Fibroblast of skin of right quadriceps (primary cell): ENCODE measurements around the gene HIC1.

ENCODE experiments used
- DNase-seq: peaks from one replicate; pipeline ENCODE4 v3.0.0-alpha.2; 2013

HIC1 gene

DNA sequence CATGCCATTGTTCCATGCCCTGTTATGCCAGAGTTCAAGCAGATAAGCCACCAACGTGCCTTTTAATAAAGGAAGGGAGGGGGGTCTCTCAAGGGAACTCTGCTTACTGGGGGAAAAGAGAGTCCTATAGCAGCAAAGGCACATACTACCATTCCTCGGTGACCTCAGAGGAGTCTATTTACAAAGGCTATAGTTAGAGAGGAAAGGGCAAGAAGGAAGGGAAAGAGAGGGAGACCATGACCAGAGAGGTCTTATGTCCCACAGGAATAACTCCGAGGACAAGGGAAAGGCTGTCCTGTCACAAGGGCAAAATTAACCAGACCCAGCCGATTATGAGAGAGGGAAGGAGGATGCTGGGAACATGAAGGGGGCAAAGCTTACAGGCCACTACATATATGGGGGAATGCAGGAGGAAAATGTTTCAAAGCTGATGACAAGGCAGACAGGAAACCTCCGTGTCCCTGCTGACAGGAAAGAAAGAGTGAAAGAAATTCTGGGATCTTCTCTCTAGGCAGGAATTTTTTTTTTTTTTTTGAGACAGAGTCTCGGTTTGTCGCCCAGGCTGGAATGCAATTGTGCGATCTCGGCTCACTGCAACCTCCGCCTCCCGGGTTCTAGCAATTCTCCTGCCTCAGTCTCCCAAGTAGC, 51.5 kb downstream of the HIC1 start:
- no peak for DNase-seq

DNA sequence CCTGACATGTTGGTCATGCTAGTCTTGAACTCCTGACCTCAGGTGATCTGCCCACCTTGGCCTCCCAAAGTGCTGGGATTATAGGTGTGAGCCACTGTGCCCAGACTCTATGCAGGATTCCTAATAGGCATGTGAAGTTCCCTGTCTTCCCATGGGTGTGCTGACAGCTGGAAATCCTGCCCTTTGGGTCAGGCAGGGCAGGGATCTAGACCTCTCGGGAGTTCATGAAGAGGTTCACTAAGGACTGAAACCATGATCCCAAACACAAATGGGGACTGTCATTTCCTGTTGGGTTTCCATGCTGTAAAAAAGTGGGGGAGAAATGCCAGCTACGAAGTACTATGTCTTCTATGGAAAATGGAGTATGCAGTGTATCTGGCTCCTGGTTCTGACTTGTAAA, 52.1 kb downstream of the HIC1 start:
- DNase-seq, result no peak

DNA sequence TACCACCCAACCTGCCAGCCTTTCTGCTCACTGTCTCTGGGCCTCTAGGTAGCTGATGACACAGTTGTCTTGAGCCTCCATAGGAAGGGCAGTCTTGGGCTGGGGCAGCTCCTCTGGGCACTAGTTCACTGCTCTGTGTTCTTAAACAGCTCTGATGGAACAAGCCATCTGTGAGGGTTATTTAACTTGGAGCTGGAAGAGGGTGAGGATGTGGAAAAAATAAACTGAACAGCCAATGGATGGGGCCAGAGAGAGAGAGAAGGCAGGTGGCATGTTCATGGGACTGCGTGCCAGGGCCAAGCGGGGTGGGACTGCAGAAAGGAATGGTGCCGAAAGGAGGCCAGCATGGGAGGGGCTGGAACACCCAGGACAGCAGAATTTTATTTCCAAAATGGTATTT, 52.6 kb downstream of the HIC1 start:
- DNase-seq, result no peak

DNA sequence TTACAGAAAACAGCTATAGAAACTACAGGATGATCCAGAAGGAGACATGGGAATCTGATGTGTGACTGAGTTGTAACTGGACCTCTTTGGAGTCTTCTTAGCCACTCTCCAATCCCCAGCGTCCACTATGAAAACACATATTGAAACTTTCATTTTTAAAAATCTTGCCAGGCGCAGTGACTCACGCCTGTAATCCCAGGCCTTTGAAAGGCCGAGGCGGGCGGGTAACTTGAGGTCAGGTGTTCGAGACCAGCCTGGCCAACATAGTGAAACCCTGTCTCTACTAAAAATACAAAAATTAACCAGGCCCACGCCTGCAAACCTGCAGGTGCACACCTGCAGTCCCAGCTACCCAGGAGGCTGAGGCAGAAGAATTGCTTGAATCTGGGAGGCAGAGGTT, 53.3 kb downstream of the HIC1 start:
- DNase-seq, result no peak

DNA sequence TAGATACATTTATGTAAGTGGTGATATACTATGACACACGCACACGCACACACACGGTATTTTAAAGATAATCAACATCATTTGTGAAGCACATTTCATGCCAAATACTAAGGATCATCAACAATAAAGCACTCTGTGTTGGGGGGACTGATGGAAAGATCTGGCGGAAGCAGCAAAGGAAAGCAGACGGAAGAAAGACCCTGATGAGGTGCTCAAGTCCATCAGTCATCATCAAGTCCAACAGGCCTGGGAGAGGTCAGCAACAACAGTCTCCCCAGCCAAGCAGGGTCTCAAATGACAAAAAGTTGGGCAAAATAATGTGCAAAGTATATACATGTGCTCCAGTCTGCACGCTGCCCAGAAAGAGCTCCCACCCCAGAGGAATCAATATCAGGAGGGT, 55.5 kb downstream of the HIC1 start:
- DNase-seq, result no peak

DNA sequence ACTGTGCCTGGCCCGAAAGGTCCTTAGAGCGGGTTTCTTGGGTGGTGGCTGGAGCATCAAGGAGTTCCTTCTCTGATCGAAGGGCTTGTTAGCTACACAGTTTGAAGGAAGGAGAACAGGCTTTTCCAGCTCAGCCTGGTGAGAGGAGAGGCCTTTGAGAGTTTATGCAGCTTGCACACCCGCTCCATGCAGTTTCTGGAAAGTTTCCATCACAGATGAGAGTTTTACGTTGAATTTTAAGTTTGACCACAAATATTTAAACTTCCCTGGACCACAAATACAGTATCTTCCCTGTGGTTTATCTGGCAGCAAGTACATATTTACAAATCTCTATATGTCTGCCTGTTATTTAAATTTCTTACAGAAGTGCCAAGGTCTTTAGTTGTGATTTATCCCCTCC, 56.8 kb downstream of the HIC1 start:
- peak; percentile 97 for DNase-seq
